PC-3 (cell line): ENCODE measurements around the gene DPP7. TPM values are rescaled to one million over a fixed set of nuclear protein-coding genes. Genes with fewer than 3 reads are reported as not detected.
A peak's percentile ranks its signal among the peaks of the same experiment; 100 is the strongest.

Experiments used
- ATAC-seq: fragments of 200-7000 bp; cut with Tn5 transposase; 2 replicates; pipeline ENCODE4 v1.9.1; 2020; ENCODE audit warnings: mild to moderate bottlenecking, moderate library complexity
- BruUV-seq: library from RNA; stranded (reverse); fragments of 400-500 nt; replicated peaks from 2 replicates; lab custom pipeline; 2021; lab: Mats Ljungman, UMichigan
- CTCF ChIA-PET: fragments of 300-600 bp; sonication (Branson Sonifier 250); formaldehyde crosslinking; loops from one replicate; lab custom pipeline; 2022; ENCODE audit warnings: antibody characterized with exemption; lab: Charles Lee
- POLR2A ChIA-PET: fragments of 300-600 bp; sonication (Branson Sonifier 250); formaldehyde crosslinking; loops from one replicate; lab custom pipeline; 2022; ENCODE audit warnings: antibody characterized with exemption; ENCODE audit not compliant: unreplicated experiment; lab: Charles Lee
- DNase-seq: peaks from one replicate; pipeline ENCODE4 v3.0.0-alpha.2; 2015
- H2AFZ ChIP-seq: fragments of 300-600 bp; sonication (generic); 2 replicates; pipeline ENCODE4 v1.6.0; 2016; ENCODE audit warnings: antibody characterized with exemption, low read length
- H3F3A ChIP-seq: fragments of 300-600 bp; sonication (generic); one replicate; pipeline ENCODE4 v1.6.0; 2017; ENCODE audit warnings: antibody characterized with exemption, low read length, control low read depth, mild to moderate bottlenecking; ENCODE audit not compliant: unreplicated experiment
- H3K27ac ChIP-seq: fragments of 300-600 bp; sonication (generic); 2 replicates; pipeline ENCODE4 v1.5.1; 2016; ENCODE audit warnings: mild to moderate bottlenecking, low read length
- H3K27me3 ChIP-seq: fragments of 300-600 bp; sonication (generic); 2 replicates; pipeline ENCODE4 v1.6.1; 2016; ENCODE audit warnings: low read length, mixed read lengths
- H3K36me3 ChIP-seq: fragments of 300-600 bp; sonication (generic); 2 replicates; pipeline ENCODE4 v1.6.1; 2016; ENCODE audit warnings: low read depth, mixed run types, low read length, mixed read lengths
- H3K4me1 ChIP-seq: fragments of 300-600 bp; sonication (generic); 2 replicates; pipeline ENCODE4 v1.5.1; 2016; ENCODE audit warnings: low read length; ENCODE audit not compliant: insufficient read depth
- H3K4me2 ChIP-seq: fragments of 300-600 bp; sonication (generic); 2 replicates; pipeline ENCODE4 v1.6.0; 2016; ENCODE audit warnings: low read length
- H3K4me3 ChIP-seq: fragments of 300-600 bp; sonication (generic); 2 replicates; pipeline ENCODE4 v1.5.1; 2016; ENCODE audit warnings: mild to moderate bottlenecking, low read length, mixed read lengths
- H3K79me2 ChIP-seq: fragments of 300-600 bp; sonication (generic); 2 replicates; pipeline ENCODE4 v1.6.1; 2017; ENCODE audit warnings: low read length, mixed read lengths
- H3K9ac ChIP-seq: fragments of 300-600 bp; sonication (generic); 2 replicates; pipeline ENCODE4 v1.6.0; 2016; ENCODE audit warnings: mild to moderate bottlenecking, low read length
- H3K9me2 ChIP-seq: fragments of 300-600 bp; sonication (generic); replicated peaks from 2 replicates; pipeline ENCODE4 v1.6.1; 2016; ENCODE audit warnings: mixed run types, low read length, mixed read lengths
- H3K9me3 ChIP-seq: fragments of 300-600 bp; sonication (generic); 2 replicates; pipeline ENCODE4 v1.6.1; 2016; ENCODE audit warnings: low read length, mixed read lengths
- H4K20me1 ChIP-seq: fragments of 300-600 bp; sonication (generic); 2 replicates; pipeline ENCODE4 v1.6.1; 2016; ENCODE audit warnings: low read length, mixed read lengths
- CTCF ChIP-seq: fragments of 300-600 bp; sonication (generic); conservative IDR thresholded peaks from 2 replicates; pipeline ENCODE4 v1.5.1; 2017; ENCODE audit warnings: antibody characterized with exemption, low read depth, mild to moderate bottlenecking, low read length
- EZH2 ChIP-seq: fragments of 300-600 bp; sonication (generic); IDR thresholded peaks from one replicate; pipeline ENCODE4 v1.6.1; 2017; ENCODE audit warnings: antibody characterized with exemption, mild to moderate bottlenecking, low read length; ENCODE audit not compliant: unreplicated experiment
- EZH2phosphoT487 ChIP-seq: fragments of 300-600 bp; sonication (generic); IDR thresholded peaks from 2 replicates; pipeline ENCODE4 v1.6.1; 2018; ENCODE audit warnings: mild to moderate bottlenecking, antibody characterized with exemption, low read length, borderline replicate concordance
- intact Hi-C: fragments of 100-400 bp; cut with micrococcal nuclease; formaldehyde crosslinking; loops from 2 replicates; pipeline ENCODE4 v1.9.0; 2023
- total RNA-seq: library from RNA; depleted of rRNA; stranded (reverse); fragments of >200 nt; gene quantifications from 2 replicates; pipeline ENCODE4 v1.2.3, GENCODE V29; 2014

DPP7 gene
- total RNA-seq, 1 experiment from 2014 or later, result 103 TPM

- Histone ChIP-seq H3K9me3 (no peaks in the 10 kb centered on the region), H3K36me3 (no peaks in the 10 kb centered on the region), H3K79me2 (no peaks in the 10 kb centered on the region), H3K4me1 (no peaks in the 10 kb centered on the region; the same call in 1 of the 2 replicates), H3K4me2 (no peak overlapping the region), H4K20me1 (no peaks in the 10 kb centered on the region), H3F3A (no peaks in the 10 kb centered on the region), H3K27ac (no peak overlapping the region), H3K9ac (no peak overlapping the region), H2AFZ (no peak overlapping the region), H3K27me3 (peaks cover 17% of the 10 kb centered on the region), H3K9me2 (no peaks in the 10 kb centered on the region), H3K4me3 (no peak overlapping the region)
- TF ChIP-seq EZH2phosphoT487 (no peak), CTCF (no peak), EZH2 (no peak)
- CTCF ChIA-PET, result no interaction called here
- ATAC-seq (no peak), DNase-seq (no peak)
- POLR2A ChIA-PET, result no interaction called here
- intact Hi-C loops, result no loop called here
- no TSS peak for BruUV-seq
Measured at GRCh38 chr9:137157618-137158415, 43.3 kb upstream of the DPP7 start.

GRCh38 chr9:137156567-137157375 lies 42.2 kb upstream of the DPP7 start:
- Histone ChIP-seq H3K9ac (no peak overlapping the region), H4K20me1 (no peaks in the 10 kb centered on the region), H3K4me3 (peak overlapping the region; percentile 31), H3K9me3 (no peaks in the 10 kb centered on the region), H2AFZ (peak overlapping the region; percentile 38; the same call in 1 of the 2 replicates), H3K79me2 (no peaks in the 10 kb centered on the region), H3K4me1 (no peaks in the 10 kb centered on the region; the same call in 1 of the 2 replicates), H3F3A (no peaks in the 10 kb centered on the region), H3K4me2 (peak overlapping the region; percentile 70), H3K27me3 (peaks cover 17% of the 10 kb centered on the region), H3K36me3 (no peaks in the 10 kb centered on the region), H3K9me2 (no peaks in the 10 kb centered on the region), H3K27ac (no peak overlapping the region)
- ChIA-PET POLR2A (no interaction called here), CTCF (interaction anchor here (0.6 to 0.8 kb wide), 3 partner anchors 53 to 71 kb away, joined by 3 to 7 read pairs (median 3); partner anchors contain the start of gene RNF224)
- peak; percentile 39 for DNase-seq
- ATAC-seq, result peak; percentile 65
- TF ChIP-seq CTCF (no peak), EZH2 (no peak), EZH2phosphoT487 (no peak)
- BruUV-seq, result no TSS peak
- intact Hi-C loops, result no loop called here
